ENCODE results near the gene ARHGAP21.

Gene ARHGAP21

DNA sequence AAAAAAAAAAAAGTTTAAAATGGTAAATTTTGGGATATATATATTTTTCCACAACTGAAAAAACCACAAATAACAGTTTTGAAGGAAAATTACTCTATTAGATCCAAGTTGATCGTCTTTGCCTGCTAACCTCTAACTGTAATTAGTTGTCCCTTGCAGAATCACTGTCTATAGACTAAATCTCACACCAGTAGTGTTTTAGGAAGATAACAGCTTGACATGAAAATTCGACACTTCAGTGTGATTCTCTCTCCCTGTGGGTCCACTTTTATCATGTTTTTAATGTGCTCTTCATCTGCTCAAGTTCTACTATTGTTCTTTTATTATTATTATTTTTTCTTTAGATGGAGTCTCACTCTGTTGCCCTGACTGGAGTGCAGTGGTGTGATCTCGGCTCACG is 24.5 kb upstream of the ARHGAP21 start:
- H3K4me2 ChIP-seq (ENCODE audit: low read depth, low read length, poor library complexity, severe bottlenecking) = no peak overlapping the region
- H4K20me1 ChIP-seq (ENCODE audit: insufficient read depth, low read length, poor library complexity, severe bottlenecking) = no peaks in the 10 kb centered on the region
- H3K4me3 ChIP-seq (ENCODE audit: low read length, poor library complexity, severe bottlenecking) = no peak overlapping the region
- H3F3A ChIP-seq (ENCODE audit: low read depth) = no peaks in the 10 kb centered on the region
- no peaks in the 10 kb centered on the region for H3K9me2 ChIP-seq (replicated peaks; ENCODE audit: low read depth, low read length)
- H3K4me1 ChIP-seq (ENCODE audit: insufficient read depth, low read length, poor library complexity, severe bottlenecking) = no peaks in the 10 kb centered on the region
- H3K9ac ChIP-seq (ENCODE audit: low read depth, low read length, poor library complexity, severe bottlenecking) = no peak overlapping the region
- no peaks in the 10 kb centered on the region for H3K9me3 ChIP-seq (ENCODE audit: insufficient read depth, low read depth, low read length)
- no peak overlapping the region for H2AFZ ChIP-seq (ENCODE audit: low read length)
- TF ChIP-seq, protein P1, sequence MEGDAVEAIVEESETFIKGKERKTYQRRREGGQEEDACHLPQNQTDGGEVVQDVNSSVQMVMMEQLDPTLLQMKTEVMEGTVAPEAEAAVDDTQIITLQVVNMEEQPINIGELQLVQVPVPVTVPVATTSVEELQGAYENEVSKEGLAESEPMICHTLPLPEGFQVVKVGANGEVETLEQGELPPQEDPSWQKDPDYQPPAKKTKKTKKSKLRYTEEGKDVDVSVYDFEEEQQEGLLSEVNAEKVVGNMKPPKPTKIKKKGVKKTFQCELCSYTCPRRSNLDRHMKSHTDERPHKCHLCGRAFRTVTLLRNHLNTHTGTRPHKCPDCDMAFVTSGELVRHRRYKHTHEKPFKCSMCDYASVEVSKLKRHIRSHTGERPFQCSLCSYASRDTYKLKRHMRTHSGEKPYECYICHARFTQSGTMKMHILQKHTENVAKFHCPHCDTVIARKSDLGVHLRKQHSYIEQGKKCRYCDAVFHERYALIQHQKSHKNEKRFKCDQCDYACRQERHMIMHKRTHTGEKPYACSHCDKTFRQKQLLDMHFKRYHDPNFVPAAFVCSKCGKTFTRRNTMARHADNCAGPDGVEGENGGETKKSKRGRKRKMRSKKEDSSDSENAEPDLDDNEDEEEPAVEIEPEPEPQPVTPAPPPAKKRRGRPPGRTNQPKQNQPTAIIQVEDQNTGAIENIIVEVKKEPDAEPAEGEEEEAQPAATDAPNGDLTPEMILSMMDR (conservative IDR thresholded peaks at IDR 0.05; ENCODE audit: low read length) = no peak
- no peak for TF ChIP-seq EZH2phosphoT487 (IDR thresholded peaks at IDR 0.05; ENCODE audit: borderline replicate concordance)
- H3K36me3 ChIP-seq (ENCODE audit: insufficient read depth, low read length) = no peaks in the 10 kb centered on the region
- H3K79me2 ChIP-seq (ENCODE audit: insufficient read depth, low read length) = no peaks in the 10 kb centered on the region
- H3K27me3 ChIP-seq (ENCODE audit: insufficient read depth, low read length, poor library complexity, severe bottlenecking) = no peaks in the 10 kb centered on the region

GRCh38 chr10:24744946-24745345 is 21.3 kb upstream of the ARHGAP21 start:
- Histone ChIP-seq H3K9ac (ENCODE audit: low read depth, low read length, poor library complexity, severe bottlenecking) (no peak overlapping the region), H3K27me3 (ENCODE audit: insufficient read depth, low read length, poor library complexity, severe bottlenecking) (no peaks in the 10 kb centered on the region), H3K36me3 (ENCODE audit: insufficient read depth, low read length) (no peaks in the 10 kb centered on the region), H4K20me1 (ENCODE audit: insufficient read depth, low read length, poor library complexity, severe bottlenecking) (no peaks in the 10 kb centered on the region), H3F3A (ENCODE audit: low read depth) (no peaks in the 10 kb centered on the region), H3K79me2 (ENCODE audit: insufficient read depth, low read length) (no peaks in the 10 kb centered on the region), H3K9me2 (replicated peaks; ENCODE audit: low read depth, low read length) (no peaks in the 10 kb centered on the region), H3K4me2 (ENCODE audit: low read depth, low read length, poor library complexity, severe bottlenecking) (no peak overlapping the region), H3K9me3 (ENCODE audit: insufficient read depth, low read depth, low read length) (no peaks in the 10 kb centered on the region), H3K4me1 (ENCODE audit: insufficient read depth, low read length, poor library complexity, severe bottlenecking) (no peaks in the 10 kb centered on the region), H2AFZ (ENCODE audit: low read length) (no peak overlapping the region), H3K4me3 (ENCODE audit: low read length, poor library complexity, severe bottlenecking) (no peak overlapping the region)
- no peak for TF ChIP-seq EZH2phosphoT487 (IDR thresholded peaks at IDR 0.05; ENCODE audit: borderline replicate concordance)
- TF ChIP-seq, protein P1 (conservative IDR thresholded peaks at IDR 0.05; ENCODE audit: low read length) = no peak

GRCh38 chr10:24740714-24741113 is 17.0 kb upstream of the ARHGAP21 start:
- Histone ChIP-seq H3K4me3 (ENCODE audit: low read length, poor library complexity, severe bottlenecking) (no peak overlapping the region), H3K4me2 (ENCODE audit: low read depth, low read length, poor library complexity, severe bottlenecking) (no peak overlapping the region), H3K79me2 (ENCODE audit: insufficient read depth, low read length) (no peaks in the 10 kb centered on the region), H3K9ac (ENCODE audit: low read depth, low read length, poor library complexity, severe bottlenecking) (no peak overlapping the region), H3K9me3 (ENCODE audit: insufficient read depth, low read depth, low read length) (no peaks in the 10 kb centered on the region), H4K20me1 (ENCODE audit: insufficient read depth, low read length, poor library complexity, severe bottlenecking) (no peaks in the 10 kb centered on the region), H3K27me3 (ENCODE audit: insufficient read depth, low read length, poor library complexity, severe bottlenecking) (no peaks in the 10 kb centered on the region), H2AFZ (ENCODE audit: low read length) (no peak overlapping the region), H3F3A (ENCODE audit: low read depth) (no peaks in the 10 kb centered on the region), H3K4me1 (ENCODE audit: insufficient read depth, low read length, poor library complexity, severe bottlenecking) (no peaks in the 10 kb centered on the region), H3K9me2 (replicated peaks; ENCODE audit: low read depth, low read length) (no peaks in the 10 kb centered on the region), H3K36me3 (ENCODE audit: insufficient read depth, low read length) (no peaks in the 10 kb centered on the region)
- TF ChIP-seq EZH2phosphoT487 (IDR thresholded peaks at IDR 0.05; ENCODE audit: borderline replicate concordance) = no peak
- TF ChIP-seq, protein P1 (conservative IDR thresholded peaks at IDR 0.05; ENCODE audit: low read length) = no peak

All from Loucy (cell line).